WI38 (cell line): Measurements from ENCODE around the gene DIP2B.

Source experiments
- H3K4me3 ChIP-seq: 2 replicates; pipeline ENCODE4 v1.5.1; 2011; ENCODE audit warnings: low read depth, mild to moderate bottlenecking, control low read depth, low read length
- TF ChIP-seq, protein P1 (sequence below): IDR thresholded peaks from 2 replicates; pipeline ENCODE4 v1.5.1; 2012; ENCODE audit warnings: low read depth, mild to moderate bottlenecking, control low read depth, low read length

DIP2B gene

DNA sequence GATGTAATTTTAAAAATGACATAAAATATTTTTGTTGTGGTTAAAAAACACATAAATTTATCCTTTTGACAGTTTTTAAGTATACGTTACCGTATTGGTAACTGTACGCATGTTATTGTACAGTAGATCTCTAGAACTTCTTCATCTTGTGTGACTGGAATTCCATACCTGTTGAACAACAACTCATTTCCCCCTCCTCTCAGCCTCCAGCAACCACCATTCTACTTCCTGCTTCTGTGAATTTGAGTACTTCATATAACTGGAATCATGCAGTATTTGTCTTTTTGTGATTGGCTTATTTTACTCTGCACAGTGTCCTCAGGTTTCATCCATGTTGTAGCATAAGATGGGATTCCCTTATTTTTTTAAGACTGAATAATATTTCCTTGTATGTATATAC lies 145.5 kb downstream of the DIP2B start:
- TF ChIP-seq, protein P1, sequence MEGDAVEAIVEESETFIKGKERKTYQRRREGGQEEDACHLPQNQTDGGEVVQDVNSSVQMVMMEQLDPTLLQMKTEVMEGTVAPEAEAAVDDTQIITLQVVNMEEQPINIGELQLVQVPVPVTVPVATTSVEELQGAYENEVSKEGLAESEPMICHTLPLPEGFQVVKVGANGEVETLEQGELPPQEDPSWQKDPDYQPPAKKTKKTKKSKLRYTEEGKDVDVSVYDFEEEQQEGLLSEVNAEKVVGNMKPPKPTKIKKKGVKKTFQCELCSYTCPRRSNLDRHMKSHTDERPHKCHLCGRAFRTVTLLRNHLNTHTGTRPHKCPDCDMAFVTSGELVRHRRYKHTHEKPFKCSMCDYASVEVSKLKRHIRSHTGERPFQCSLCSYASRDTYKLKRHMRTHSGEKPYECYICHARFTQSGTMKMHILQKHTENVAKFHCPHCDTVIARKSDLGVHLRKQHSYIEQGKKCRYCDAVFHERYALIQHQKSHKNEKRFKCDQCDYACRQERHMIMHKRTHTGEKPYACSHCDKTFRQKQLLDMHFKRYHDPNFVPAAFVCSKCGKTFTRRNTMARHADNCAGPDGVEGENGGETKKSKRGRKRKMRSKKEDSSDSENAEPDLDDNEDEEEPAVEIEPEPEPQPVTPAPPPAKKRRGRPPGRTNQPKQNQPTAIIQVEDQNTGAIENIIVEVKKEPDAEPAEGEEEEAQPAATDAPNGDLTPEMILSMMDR, result no peak
- no peak overlapping the region for H3K4me3 ChIP-seq

DNA sequence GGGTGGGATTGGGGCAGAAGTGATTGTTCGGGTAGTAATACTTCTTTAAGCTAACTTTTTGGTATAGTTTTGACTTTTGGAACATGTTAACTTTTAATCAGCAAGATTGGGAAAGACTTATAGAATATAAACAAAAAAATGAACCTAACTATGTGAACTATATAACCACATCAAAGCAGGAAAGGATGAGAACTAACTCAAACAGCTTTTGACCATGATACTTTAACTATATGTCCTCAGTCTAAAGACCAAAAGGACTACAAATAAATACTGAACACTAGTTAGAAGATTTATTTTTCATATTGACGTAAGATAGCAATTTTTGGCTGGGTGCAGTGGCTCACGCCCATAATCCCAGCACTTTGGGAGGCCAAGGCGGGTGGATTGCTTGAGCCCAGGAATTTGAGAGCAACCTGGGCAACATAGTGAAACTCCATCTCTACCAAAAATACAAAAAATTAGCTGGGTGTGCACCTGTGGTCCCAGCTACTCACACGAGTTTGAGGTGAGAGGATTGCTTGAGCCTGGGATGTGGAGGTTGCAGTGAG lies 150.7 kb downstream of the DIP2B start:
- TF ChIP-seq, protein P1, result no peak

DNA sequence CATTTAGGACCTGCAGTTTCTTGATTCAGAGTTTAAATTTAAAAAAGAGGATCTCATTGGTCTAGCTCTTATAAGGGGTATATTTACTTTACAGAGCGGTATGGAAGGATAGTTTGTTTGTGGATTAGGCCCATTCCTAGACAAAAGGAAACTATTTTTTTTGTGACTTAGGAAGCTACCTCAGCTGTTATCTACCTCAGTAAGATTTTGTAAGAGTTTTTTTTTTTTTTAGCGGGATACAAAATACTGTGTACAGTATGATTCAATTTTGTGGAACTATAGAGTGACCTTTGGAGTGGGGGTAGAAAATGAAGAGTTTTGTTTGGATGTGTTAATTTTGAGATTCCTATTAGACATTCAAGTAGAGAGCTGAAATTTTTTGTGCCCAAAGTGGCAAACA lies 154.5 kb downstream of the DIP2B start:
- TF ChIP-seq, protein P1, result no peak
- H3K4me3 ChIP-seq, result no peak overlapping the region

More for the DNA sequence above, 150.7 kb downstream of the DIP2B start:
- no peak overlapping the region for H3K4me3 ChIP-seq

DNA sequence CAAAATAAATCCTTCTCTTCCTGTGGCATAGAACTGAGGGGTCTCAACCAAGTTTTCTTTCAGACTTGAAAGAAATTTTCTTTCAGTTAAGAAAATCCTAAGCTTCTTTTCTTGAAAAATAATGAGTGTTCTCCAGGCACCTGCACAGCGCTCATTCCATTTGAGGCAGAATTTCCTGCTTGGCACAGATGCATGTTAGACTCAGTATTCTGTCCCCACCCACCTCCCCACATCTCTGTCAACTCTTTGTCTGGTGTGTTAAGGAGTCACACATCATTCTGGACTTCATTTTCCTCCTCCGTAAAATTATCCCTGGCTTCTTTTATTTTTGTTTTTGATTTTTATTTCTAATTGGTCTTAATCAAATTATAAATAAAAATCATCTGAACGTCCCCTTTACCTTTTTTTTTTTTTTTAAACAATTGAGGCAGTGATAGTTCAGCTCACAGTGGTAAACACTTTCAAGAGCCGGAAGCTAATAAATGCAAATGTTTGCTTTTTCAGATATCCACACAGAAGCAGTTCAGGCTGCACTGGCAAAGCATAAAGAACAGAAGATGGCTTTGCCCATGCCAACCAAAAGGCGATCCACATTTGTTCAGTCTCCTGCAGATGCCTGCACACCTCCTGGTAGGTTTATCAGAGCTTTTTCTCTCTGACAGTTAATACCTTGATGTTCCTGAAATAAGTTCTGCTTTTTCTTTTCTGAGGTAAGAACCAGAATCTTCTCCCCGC lies 155.1 kb downstream of the DIP2B start:
- no peak overlapping the region for H3K4me3 ChIP-seq

DNA sequence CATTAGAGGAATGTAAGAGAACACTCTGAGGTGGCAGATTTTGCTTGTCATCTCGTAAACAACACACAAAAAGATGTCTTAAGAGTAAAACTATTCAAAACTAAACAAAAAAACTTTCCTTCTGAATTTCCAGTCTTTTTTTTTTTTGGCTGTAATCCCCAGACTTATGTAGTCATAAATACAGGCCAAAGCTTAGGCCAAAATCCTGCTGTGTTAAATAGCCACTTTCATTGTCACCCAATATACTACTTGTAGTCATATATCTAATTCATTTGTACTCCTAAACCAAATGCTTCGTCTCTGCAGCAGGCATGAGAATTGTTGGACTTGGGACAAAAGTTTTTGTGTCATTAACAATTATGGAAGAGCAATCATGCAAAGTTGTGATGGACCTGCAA lies 155.6 kb downstream of the DIP2B start:
- TF ChIP-seq, protein P1, result no peak
- no peak overlapping the region for H3K4me3 ChIP-seq

More for the DNA sequence above, 155.1 kb downstream of the DIP2B start:
- TF ChIP-seq, protein P1, result no peak

DNA sequence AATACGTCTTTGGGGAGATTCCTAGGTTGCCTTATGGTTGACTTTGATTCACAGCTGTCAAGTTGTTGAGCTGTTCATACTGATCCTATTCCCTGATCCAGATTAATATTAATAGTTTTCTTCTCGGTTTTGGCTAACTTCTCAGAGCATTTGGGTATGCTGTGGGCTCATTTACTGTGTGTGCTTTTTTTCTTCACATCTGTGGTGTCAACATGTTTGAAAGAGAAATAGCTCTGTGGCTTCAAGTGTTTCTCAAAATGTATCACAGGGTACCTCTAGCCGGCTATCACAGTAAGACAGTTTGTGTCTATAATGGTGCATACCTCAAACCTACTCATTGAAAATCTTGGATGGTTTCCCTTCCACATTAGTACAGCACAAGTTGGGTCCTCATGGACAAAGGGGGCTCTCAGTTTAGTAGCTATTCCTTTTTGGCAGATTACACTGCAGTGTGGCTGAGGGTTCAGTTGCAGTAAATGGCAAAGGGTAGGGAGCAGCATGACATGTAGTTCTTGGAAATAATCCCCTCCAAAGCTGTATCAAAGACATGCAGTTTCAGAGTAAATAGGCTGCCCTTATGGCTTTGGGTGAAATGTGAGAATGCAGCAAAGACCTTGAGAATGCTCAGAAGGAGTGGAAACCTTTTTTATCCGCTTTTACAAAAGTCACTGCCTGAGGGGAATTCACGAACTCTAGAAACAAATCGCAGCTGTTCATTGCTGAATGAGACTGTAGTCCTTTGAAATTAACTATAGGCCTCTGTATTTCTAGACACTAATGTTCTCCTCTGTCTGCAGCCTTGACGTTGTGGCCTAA lies 156.7 kb downstream of the DIP2B start:
- no peak overlapping the region for H3K4me3 ChIP-seq
- TF ChIP-seq, protein P1, result no peak

DNA sequence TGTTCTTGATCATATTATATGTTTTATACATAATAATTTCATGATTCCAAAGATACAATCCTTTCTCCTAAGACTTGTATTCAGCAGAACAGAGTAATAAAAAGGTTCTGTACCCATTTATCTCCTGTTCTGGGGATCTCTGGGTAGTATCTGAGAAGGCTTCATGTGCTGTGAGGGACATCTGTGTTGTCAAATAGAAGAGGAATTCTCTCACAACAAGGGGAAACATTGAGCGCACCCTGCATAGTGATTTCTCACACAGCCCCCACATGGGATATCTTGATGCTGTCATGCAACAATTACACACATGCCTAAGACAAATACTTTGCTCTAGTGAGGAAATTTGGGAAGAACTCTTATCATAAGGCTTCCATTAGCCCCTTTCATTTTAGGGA lies 157.3 kb downstream of the DIP2B start:
- TF ChIP-seq, protein P1, result no peak
- no peak overlapping the region for H3K4me3 ChIP-seq
